ENCODE data around the gene ABCC5. TPM values are rescaled to one million over a fixed set of nuclear protein-coding genes. Genes with fewer than 3 reads are reported as not detected.

Gene ABCC5
- total and polyA plus RNA-seq, 3 experiments from 2014 or later = 9.5 to 19.0 (median 18.1) TPM

DNA sequence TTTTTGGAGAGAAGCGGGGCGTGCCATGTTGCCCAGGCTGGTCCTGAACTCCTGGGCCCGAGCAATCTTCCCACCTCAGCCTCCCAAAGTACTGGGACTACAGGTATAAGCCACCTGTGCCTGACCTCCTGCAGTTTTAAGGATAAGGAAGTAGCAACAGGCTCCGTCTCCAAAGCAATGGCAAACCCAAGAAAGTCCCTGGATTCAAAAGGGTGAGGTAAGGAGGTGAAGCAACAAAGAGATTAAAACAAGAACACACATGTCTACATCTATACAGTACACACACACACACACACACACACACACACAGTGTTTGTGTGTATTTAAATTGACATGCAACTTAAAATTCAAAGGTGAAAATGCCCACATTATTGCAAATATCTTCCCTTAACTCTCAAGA lies 58.9 kb downstream of the ABCC5 start:
- no peaks in the 10 kb centered on the region for H3K27me3 ChIP-seq (ENCODE audit: insufficient read depth, low read length, poor library complexity, severe bottlenecking)
- Mint-ChIP-seq H3K4me1 (no peaks in the 10 kb centered on the region), H3K27me3 (no peaks in the 10 kb centered on the region), H3K27ac (peak overlapping the region in 2 of 8 donors; percentile 29 to 42), H3K9me3 (no peaks in the 10 kb centered on the region), H3K4me3 (no peak overlapping the region), H3K36me3 (peaks cover 8 to 54% (median 17%) of the 10 kb centered on the region in 3 donors)
- no peaks in the 10 kb centered on the region for H3K36me3 ChIP-seq (ENCODE audit: insufficient read depth, low read length)
- H3K4me1 ChIP-seq (ENCODE audit: insufficient read depth, low read length) = no peaks in the 10 kb centered on the region
- CTCF ChIA-PET = no interaction called here
- no peak for DNase-seq
- no peak overlapping the region for H3K4me3 ChIP-seq (ENCODE audit: low read length)
- H3K27ac ChIP-seq (ENCODE audit: low read depth, low read length) = no peak overlapping the region
- H3K9me3 ChIP-seq (ENCODE audit: low read length) = no peaks in the 10 kb centered on the region
- POLR2A ChIA-PET = no interaction called here

DNA sequence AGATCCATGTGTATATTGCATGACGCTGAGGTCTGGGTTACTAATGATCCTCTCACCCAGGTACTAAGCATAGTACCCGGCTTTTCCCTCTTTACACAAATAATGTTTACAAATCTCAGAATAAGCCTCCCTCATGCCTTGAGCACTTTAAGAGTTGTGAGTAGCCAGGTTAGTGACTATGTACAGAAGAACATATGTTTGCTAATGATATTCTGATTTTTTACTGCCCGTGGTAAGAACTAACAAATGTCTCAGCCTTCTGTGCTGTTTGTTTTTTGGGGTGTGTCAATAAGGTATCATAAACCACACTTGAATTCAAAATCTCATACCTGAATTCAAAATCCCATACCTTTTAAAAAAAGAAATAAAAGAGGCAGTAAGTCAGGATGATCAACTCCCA lies 59.5 kb downstream of the ABCC5 start:
- no peaks in the 10 kb centered on the region for H3K27me3 Mint-ChIP-seq
- CTCF ChIA-PET = no interaction called here
- H3K36me3 Mint-ChIP-seq = peaks cover 8 to 49% (median 17%) of the 10 kb centered on the region in 3 donors
- no peak for DNase-seq
- H3K4me3 ChIP-seq (ENCODE audit: low read length) = no peak overlapping the region
- H3K4me1 Mint-ChIP-seq = no peaks in the 10 kb centered on the region
- H3K27ac Mint-ChIP-seq = no peak overlapping the region
- H3K27me3 ChIP-seq (ENCODE audit: insufficient read depth, low read length, poor library complexity, severe bottlenecking) = no peaks in the 10 kb centered on the region
- H3K27ac ChIP-seq (ENCODE audit: low read depth, low read length) = no peak overlapping the region
- H3K9me3 Mint-ChIP-seq = no peaks in the 10 kb centered on the region
- no peak overlapping the region for H3K4me3 Mint-ChIP-seq
- H3K36me3 ChIP-seq (ENCODE audit: insufficient read depth, low read length) = no peaks in the 10 kb centered on the region
- POLR2A ChIA-PET = no interaction called here
- no peaks in the 10 kb centered on the region for H3K9me3 ChIP-seq (ENCODE audit: low read length)
- H3K4me1 ChIP-seq (ENCODE audit: insufficient read depth, low read length) = no peaks in the 10 kb centered on the region

DNA sequence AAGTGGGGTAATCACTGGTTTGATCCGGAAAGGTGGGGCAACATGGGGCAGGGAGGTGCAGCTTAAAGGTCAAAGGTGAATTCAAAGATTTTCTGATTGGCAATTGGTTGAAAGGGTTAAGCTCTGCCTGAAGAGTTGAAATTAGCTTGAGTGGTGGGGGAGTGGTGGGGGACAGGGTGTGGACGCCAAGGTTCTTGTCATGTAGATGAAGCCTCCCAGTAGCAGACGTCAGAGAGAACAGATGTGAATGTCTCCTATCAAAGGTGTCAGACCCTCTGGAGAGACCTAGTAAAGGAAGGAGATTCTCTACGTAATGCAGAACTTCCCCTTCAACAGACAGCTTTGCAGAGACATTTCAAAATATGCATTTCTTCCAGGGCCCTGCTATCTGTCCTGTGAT lies 62.8 kb downstream of the ABCC5 start:
- CTCF ChIA-PET = no interaction called here
- peak overlapping the region in 2 of 8 donors; percentile 49 to 77 for H3K27ac Mint-ChIP-seq
- no peaks in the 10 kb centered on the region for H3K4me1 ChIP-seq (ENCODE audit: insufficient read depth, low read length)

DNA sequence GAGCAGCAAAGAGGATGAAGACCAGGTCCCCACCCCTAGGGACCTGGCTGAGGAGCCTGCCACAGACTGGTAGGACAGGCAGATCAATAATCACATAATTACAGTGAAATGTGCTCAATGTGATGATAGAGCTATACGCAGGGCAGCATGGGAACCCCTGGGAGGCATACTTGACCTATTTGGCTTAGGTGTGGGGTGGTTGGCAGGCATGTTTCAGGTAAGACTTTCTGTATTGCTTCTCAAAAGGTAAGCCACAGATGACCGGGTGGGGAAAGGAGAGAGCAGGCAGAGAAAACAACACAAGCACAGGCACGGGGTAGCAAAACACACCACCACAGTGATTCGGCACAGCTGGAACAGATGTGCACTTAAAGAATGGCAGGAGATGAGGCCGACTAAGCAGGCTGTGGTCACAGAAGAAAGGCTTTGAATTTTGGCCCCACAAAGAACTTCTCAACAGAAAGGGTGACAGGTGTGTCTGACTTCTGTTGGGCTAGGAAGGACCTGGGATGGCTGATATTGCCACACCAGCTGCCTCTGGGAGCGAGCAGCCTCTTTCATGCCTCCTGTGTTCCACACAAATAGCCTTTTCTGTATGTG lies 64.1 kb downstream of the ABCC5 start:
- Histone ChIP-seq H3K4me1 (ENCODE audit: insufficient read depth, low read length) (no peaks in the 10 kb centered on the region), H3K4me3 (ENCODE audit: low read length) (no peak overlapping the region), H3K36me3 (ENCODE audit: insufficient read depth, low read length) (no peaks in the 10 kb centered on the region), H3K27ac (ENCODE audit: low read depth, low read length) (no peak overlapping the region), H3K9me3 (ENCODE audit: low read length) (no peaks in the 10 kb centered on the region), H3K27me3 (ENCODE audit: insufficient read depth, low read length, poor library complexity, severe bottlenecking) (no peaks in the 10 kb centered on the region)
- POLR2A ChIA-PET = no interaction called here
- CTCF ChIA-PET = interaction anchor here (1.5 kb wide), 1 partner anchor 9 kb away, joined by 3 read pairs; no protein-coding TSS in a partner anchor
- Mint-ChIP-seq H3K4me1 (no peaks in the 10 kb centered on the region), H3K9me3 (no peaks in the 10 kb centered on the region), H3K4me3 (no peak overlapping the region), H3K36me3 (peaks cover 8 to 52% (median 29%) of the 10 kb centered on the region in 3 donors), H3K27ac (no peak overlapping the region), H3K27me3 (no peaks in the 10 kb centered on the region)
- no peak for DNase-seq

More for the DNA sequence above, 62.8 kb downstream of the ABCC5 start:
- H3K4me3 Mint-ChIP-seq = no peak overlapping the region
- H3K9me3 ChIP-seq (ENCODE audit: low read length) = no peaks in the 10 kb centered on the region
- POLR2A ChIA-PET = no interaction called here
- no peaks in the 10 kb centered on the region for H3K27me3 ChIP-seq (ENCODE audit: insufficient read depth, low read length, poor library complexity, severe bottlenecking)
- no peak overlapping the region for H3K4me3 ChIP-seq (ENCODE audit: low read length)
- H3K36me3 ChIP-seq (ENCODE audit: insufficient read depth, low read length) = no peaks in the 10 kb centered on the region
- H3K27me3 Mint-ChIP-seq = no peaks in the 10 kb centered on the region
- H3K4me1 Mint-ChIP-seq = no peaks in the 10 kb centered on the region
- H3K36me3 Mint-ChIP-seq = peaks cover 8 to 55% (median 21%) of the 10 kb centered on the region in 3 donors
- DNase-seq = no peak
- no peaks in the 10 kb centered on the region for H3K9me3 Mint-ChIP-seq
- no peak overlapping the region for H3K27ac ChIP-seq (ENCODE audit: low read depth, low read length)

DNA sequence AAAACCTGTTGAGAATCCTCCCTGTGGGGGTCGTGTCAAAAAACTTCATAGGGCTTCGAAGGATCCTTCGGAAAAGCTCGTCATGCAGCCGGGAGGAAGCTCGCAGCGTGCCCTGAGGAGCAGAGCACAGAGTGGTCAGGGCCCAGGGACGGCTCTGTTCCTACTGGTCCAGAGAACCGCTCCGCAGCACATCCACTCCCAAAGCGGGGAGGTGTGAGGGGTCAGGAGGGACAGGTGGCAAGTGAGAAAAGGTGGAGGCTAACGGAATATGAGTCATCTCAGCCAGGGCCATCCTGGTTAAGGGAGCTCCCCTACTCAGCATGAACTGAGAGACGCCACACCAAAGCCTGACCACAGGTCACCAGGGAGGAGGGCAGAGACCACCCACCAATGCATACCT lies 66.2 kb downstream of the ABCC5 start:
- ChIA-PET CTCF (no interaction called here), POLR2A (no interaction called here)
- Histone ChIP-seq H3K9me3 (ENCODE audit: low read length) (no peaks in the 10 kb centered on the region), H3K27ac (ENCODE audit: low read depth, low read length) (no peak overlapping the region), H3K36me3 (ENCODE audit: insufficient read depth, low read length) (no peaks in the 10 kb centered on the region), H3K27me3 (ENCODE audit: insufficient read depth, low read length, poor library complexity, severe bottlenecking) (no peaks in the 10 kb centered on the region), H3K4me1 (ENCODE audit: insufficient read depth, low read length) (no peaks in the 10 kb centered on the region), H3K4me3 (ENCODE audit: low read length) (no peak overlapping the region)
- H3K4me3 Mint-ChIP-seq = no peak overlapping the region
- no peak for DNase-seq
- peak overlapping the region in 1 of 8 donors; percentile 47 for H3K27ac Mint-ChIP-seq
- no peaks in the 10 kb centered on the region for H3K4me1 Mint-ChIP-seq
- peaks cover 12 to 63% (median 30%) of the 10 kb centered on the region in 3 donors for H3K36me3 Mint-ChIP-seq
- H3K9me3 Mint-ChIP-seq = no peaks in the 10 kb centered on the region
- no peaks in the 10 kb centered on the region for H3K27me3 Mint-ChIP-seq

DNA sequence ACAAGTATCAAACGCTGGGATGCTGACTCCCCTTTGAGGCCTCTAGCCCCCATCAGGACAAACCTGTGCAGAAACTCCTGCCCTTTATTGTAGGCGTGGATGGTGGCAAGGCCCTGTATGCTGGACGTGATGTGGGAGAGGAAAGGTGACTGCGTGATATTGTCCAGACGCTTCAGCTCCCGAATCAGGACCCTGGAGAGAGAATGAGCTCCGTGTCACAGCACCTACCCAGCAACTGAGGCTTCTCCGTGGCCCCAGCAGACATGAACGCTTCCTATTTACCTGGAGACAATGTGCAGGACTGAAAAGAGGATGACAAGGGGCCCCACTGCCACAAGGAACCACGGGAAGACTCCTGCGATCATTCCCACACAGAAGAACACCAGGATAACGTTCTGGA lies 68.0 kb downstream of the ABCC5 start:
- ChIA-PET POLR2A (no interaction called here), CTCF (interaction anchor here (1.3 kb wide), 1 partner anchor 54 kb away, joined by 3 read pairs; no protein-coding TSS in a partner anchor)
- Mint-ChIP-seq H3K4me3 (no peak overlapping the region), H3K4me1 (no peaks in the 10 kb centered on the region), H3K9me3 (no peaks in the 10 kb centered on the region), H3K27me3 (no peaks in the 10 kb centered on the region), H3K27ac (no peak overlapping the region), H3K36me3 (peaks cover 15 to 73% (median 30%) of the 10 kb centered on the region in 3 donors)
- H3K27ac ChIP-seq (ENCODE audit: low read depth, low read length) = no peak overlapping the region
- no peak for DNase-seq
- H3K27me3 ChIP-seq (ENCODE audit: insufficient read depth, low read length, poor library complexity, severe bottlenecking) = no peaks in the 10 kb centered on the region
- H3K9me3 ChIP-seq (ENCODE audit: low read length) = no peaks in the 10 kb centered on the region
- H3K4me3 ChIP-seq (ENCODE audit: low read length) = no peak overlapping the region
- peaks cover 9% of the 10 kb centered on the region for H3K36me3 ChIP-seq (ENCODE audit: insufficient read depth, low read length)
- H3K4me1 ChIP-seq (ENCODE audit: insufficient read depth, low read length) = no peaks in the 10 kb centered on the region

DNA sequence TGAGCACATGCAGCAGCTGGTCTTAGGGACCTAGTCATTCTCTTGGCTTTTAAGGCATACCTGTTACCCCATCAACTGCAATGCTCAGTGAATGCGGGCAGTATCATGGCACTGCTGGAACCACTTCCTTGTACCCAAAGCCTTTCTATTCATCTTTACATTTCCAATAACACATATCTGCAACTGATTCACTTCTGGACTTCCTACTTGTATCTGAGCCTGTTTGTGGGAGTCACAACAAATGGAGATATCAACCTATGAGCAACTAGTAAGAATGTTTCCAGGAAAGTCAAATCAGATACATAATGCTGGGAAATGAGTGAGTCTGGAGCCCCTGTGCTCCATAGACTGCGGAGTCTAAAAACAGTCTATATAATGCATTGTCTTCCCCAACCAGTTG lies 71.6 kb downstream of the ABCC5 start:
- Histone ChIP-seq H3K27ac (ENCODE audit: low read depth, low read length) (no peak overlapping the region), H3K4me3 (ENCODE audit: low read length) (no peak overlapping the region), H3K9me3 (ENCODE audit: low read length) (no peaks in the 10 kb centered on the region), H3K4me1 (ENCODE audit: insufficient read depth, low read length) (no peaks in the 10 kb centered on the region), H3K27me3 (ENCODE audit: insufficient read depth, low read length, poor library complexity, severe bottlenecking) (no peaks in the 10 kb centered on the region), H3K36me3 (ENCODE audit: insufficient read depth, low read length) (peaks cover 9% of the 10 kb centered on the region)
- ChIA-PET POLR2A (no interaction called here), CTCF (no interaction called here)
- Mint-ChIP-seq H3K4me3 (no peak overlapping the region), H3K27me3 (no peaks in the 10 kb centered on the region), H3K9me3 (no peaks in the 10 kb centered on the region), H3K27ac (no peak overlapping the region), H3K36me3 (peaks cover 17 to 80% (median 41%) of the 10 kb centered on the region in 3 donors), H3K4me1 (no peaks in the 10 kb centered on the region)
- no peak for DNase-seq

DNA sequence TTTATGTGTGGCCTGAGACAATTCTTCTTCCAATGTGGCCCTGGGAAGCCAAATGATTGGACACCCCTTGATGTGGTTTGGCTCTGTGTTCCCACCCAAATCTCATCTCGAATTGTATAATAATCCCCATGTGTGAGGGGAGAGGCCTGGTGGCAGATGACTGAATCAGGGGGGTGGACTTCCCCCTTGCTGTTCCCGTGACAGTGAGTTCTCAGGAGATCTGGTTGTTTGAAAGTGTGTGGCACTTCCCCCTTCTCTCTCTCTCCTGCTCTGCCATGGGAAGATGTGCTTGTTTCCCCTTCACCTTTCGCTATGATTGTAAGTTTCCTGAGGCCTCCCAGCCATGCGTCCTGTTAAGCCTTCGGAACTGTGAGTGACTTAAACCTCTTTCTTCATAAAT lies 72.9 kb downstream of the ABCC5 start:
- Mint-ChIP-seq H3K9me3 (no peaks in the 10 kb centered on the region), H3K27ac (no peak overlapping the region), H3K27me3 (no peaks in the 10 kb centered on the region), H3K36me3 (peaks cover 18 to 74% (median 34%) of the 10 kb centered on the region in 3 donors), H3K4me1 (no peaks in the 10 kb centered on the region), H3K4me3 (no peak overlapping the region)
- Histone ChIP-seq H3K4me1 (ENCODE audit: insufficient read depth, low read length) (no peaks in the 10 kb centered on the region), H3K27me3 (ENCODE audit: insufficient read depth, low read length, poor library complexity, severe bottlenecking) (no peaks in the 10 kb centered on the region), H3K27ac (ENCODE audit: low read depth, low read length) (no peak overlapping the region), H3K36me3 (ENCODE audit: insufficient read depth, low read length) (peaks cover 9% of the 10 kb centered on the region), H3K4me3 (ENCODE audit: low read length) (no peak overlapping the region), H3K9me3 (ENCODE audit: low read length) (no peaks in the 10 kb centered on the region)
- ChIA-PET CTCF (interaction anchor here (1.2 kb wide), 1 partner anchor 9 kb away, joined by 3 read pairs; no protein-coding TSS in a partner anchor), POLR2A (no interaction called here)
- DNase-seq = no peak

All from CD8-positive, alpha-beta memory T cell (primary cell).